Measurements from ENCODE around the gene CKS1B. TPM values are rescaled to one million over a fixed set of nuclear protein-coding genes. Genes with fewer than 3 reads are reported as not detected.

CKS1B gene
- total RNA-seq, 1 experiment from 2014 or later = 258 TPM

DNA sequence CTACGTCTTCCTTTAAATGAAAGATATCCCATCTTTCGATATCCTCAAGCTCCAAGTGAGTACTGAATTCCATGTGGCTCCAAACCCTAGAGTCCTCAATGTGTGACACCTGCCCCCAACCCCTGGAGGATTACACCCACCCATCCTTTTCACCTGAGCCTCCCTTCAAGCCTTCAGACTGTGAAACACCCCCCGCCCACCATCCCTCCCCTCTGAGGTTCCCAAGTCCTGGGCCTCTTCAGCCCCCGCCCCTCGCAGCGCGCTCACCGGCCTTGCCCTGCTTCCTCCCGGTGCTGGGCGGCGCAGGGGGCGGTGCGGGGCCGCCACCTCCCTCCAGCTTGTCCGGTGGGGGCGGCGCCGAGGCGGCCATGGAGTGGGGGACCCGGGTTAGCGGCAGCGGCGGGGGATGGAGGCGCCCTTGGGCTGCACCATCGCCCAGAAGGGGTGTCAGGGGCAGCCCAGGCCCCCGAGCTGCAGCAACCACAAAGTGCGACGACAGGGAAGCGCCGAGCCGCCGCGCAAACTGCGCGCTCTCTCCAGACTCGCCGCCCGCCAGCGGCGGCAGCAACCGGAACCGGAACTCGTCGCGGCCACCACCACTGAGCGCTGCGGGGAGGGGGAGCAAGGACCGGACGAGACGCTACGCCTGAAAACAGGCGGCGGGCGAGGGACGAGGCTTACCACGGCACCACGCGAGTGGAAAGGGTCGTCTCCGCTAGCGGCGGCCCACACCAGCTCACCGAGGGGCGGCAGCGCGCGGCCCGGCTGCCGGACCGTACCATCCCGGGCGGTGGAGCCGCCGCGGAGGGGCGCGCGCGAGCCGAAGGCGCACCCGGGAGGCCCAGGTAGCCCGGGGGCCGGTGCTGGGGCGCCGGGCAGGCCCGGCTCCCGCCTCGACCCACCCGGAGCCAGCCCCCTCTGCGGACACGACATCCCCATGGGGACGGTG lies 13.0 kb upstream of the CKS1B start, which contains the start of gene PYGO2 (continued):
- TF ChIP-seq, protein P1, sequence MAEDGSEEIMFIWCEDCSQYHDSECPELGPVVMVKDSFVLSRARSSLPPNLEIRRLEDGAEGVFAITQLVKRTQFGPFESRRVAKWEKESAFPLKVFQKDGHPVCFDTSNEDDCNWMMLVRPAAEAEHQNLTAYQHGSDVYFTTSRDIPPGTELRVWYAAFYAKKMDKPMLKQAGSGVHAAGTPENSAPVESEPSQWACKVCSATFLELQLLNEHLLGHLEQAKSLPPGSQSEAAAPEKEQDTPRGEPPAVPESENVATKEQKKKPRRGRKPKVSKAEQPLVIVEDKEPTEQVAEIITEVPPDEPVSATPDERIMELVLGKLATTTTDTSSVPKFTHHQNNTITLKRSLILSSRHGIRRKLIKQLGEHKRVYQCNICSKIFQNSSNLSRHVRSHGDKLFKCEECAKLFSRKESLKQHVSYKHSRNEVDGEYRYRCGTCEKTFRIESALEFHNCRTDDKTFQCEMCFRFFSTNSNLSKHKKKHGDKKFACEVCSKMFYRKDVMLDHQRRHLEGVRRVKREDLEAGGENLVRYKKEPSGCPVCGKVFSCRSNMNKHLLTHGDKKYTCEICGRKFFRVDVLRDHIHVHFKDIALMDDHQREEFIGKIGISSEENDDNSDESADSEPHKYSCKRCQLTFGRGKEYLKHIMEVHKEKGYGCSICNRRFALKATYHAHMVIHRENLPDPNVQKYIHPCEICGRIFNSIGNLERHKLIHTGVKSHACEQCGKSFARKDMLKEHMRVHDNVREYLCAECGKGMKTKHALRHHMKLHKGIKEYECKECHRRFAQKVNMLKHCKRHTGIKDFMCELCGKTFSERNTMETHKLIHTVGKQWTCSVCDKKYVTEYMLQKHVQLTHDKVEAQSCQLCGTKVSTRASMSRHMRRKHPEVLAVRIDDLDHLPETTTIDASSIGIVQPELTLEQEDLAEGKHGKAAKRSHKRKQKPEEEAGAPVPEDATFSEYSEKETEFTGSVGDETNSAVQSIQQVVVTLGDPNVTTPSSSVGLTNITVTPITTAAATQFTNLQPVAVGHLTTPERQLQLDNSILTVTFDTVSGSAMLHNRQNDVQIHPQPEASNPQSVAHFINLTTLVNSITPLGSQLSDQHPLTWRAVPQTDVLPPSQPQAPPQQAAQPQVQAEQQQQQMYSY (CRISPR knock-in tag; IDR thresholded peaks at IDR 0.05) = no peak
- TF ChIP-seq RORB (CRISPR knock-in tag; IDR thresholded peaks at IDR 0.05) (no peak), MYBL2 (CRISPR knock-in tag; IDR thresholded peaks at IDR 0.05) (peak; percentile 82; the same call in 1 of the 2 replicates), IRF2 (CRISPR knock-in tag; IDR thresholded peaks at IDR 0.05; ENCODE audit: borderline replicate concordance, low read depth) (no peak), CREB1 (CRISPR knock-in tag; IDR thresholded peaks at IDR 0.05) (no peak; the same call in 1 of the 2 replicates), JAZF1 (CRISPR knock-in tag; IDR thresholded peaks at IDR 0.05) (no peak), GRHL2 (CRISPR knock-in tag; IDR thresholded peaks at IDR 0.05; ENCODE audit: insufficient replicate concordance, severe bottlenecking) (no peak), ZNF232 (CRISPR knock-in tag; IDR thresholded peaks at IDR 0.05) (peak; percentile 89), GTF2I (CRISPR knock-in tag; conservative IDR thresholded peaks at IDR 0.05) (no peak), NFYB (CRISPR knock-in tag; conservative IDR thresholded peaks at IDR 0.05; ENCODE audit: low read depth) (peak; percentile 30; the same call in 1 of the 2 replicates), FOXJ3 (CRISPR knock-in tag; IDR thresholded peaks at IDR 0.05; ENCODE audit: borderline replicate concordance) (no peak), NR2C2 (CRISPR knock-in tag; IDR thresholded peaks at IDR 0.05) (no peak), ZNF396 (CRISPR knock-in tag; IDR thresholded peaks at IDR 0.05; ENCODE audit: borderline replicate concordance) (no peak)
- TF ChIP-seq, protein P2, sequence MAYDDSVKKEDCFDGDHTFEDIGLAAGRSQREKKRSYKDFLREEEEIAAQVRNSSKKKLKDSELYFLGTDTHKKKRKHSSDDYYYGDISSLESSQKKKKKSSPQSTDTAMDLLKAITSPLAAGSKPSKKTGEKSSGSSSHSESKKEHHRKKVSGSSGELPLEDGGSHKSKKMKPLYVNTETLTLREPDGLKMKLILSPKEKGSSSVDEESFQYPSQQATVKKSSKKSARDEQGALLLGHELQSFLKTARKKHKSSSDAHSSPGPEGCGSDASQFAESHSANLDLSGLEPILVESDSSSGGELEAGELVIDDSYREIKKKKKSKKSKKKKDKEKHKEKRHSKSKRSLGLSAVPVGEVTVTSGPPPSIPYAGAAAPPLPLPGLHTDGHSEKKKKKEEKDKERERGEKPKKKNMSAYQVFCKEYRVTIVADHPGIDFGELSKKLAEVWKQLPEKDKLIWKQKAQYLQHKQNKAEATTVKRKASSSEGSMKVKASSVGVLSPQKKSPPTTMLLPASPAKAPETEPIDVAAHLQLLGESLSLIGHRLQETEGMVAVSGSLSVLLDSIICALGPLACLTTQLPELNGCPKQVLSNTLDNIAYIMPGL (CRISPR knock-in tag; IDR thresholded peaks at IDR 0.05) = peak; percentile 92; the same call in 1 of the 2 replicates
- TF ChIP-seq, protein P3, sequence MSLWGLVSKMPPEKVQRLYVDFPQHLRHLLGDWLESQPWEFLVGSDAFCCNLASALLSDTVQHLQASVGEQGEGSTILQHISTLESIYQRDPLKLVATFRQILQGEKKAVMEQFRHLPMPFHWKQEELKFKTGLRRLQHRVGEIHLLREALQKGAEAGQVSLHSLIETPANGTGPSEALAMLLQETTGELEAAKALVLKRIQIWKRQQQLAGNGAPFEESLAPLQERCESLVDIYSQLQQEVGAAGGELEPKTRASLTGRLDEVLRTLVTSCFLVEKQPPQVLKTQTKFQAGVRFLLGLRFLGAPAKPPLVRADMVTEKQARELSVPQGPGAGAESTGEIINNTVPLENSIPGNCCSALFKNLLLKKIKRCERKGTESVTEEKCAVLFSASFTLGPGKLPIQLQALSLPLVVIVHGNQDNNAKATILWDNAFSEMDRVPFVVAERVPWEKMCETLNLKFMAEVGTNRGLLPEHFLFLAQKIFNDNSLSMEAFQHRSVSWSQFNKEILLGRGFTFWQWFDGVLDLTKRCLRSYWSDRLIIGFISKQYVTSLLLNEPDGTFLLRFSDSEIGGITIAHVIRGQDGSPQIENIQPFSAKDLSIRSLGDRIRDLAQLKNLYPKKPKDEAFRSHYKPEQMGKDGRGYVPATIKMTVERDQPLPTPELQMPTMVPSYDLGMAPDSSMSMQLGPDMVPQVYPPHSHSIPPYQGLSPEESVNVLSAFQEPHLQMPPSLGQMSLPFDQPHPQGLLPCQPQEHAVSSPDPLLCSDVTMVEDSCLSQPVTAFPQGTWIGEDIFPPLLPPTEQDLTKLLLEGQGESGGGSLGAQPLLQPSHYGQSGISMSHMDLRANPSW (CRISPR knock-in tag; conservative IDR thresholded peaks at IDR 0.05; ENCODE audit: low read depth) = 0 out of 2 replicates have a peak, but pooled peaks have one; percentile 27
- TF ChIP-seq, protein P4, sequence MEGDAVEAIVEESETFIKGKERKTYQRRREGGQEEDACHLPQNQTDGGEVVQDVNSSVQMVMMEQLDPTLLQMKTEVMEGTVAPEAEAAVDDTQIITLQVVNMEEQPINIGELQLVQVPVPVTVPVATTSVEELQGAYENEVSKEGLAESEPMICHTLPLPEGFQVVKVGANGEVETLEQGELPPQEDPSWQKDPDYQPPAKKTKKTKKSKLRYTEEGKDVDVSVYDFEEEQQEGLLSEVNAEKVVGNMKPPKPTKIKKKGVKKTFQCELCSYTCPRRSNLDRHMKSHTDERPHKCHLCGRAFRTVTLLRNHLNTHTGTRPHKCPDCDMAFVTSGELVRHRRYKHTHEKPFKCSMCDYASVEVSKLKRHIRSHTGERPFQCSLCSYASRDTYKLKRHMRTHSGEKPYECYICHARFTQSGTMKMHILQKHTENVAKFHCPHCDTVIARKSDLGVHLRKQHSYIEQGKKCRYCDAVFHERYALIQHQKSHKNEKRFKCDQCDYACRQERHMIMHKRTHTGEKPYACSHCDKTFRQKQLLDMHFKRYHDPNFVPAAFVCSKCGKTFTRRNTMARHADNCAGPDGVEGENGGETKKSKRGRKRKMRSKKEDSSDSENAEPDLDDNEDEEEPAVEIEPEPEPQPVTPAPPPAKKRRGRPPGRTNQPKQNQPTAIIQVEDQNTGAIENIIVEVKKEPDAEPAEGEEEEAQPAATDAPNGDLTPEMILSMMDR (IDR thresholded peaks at IDR 0.05) = no peak
- TF ChIP-seq, protein P5, sequence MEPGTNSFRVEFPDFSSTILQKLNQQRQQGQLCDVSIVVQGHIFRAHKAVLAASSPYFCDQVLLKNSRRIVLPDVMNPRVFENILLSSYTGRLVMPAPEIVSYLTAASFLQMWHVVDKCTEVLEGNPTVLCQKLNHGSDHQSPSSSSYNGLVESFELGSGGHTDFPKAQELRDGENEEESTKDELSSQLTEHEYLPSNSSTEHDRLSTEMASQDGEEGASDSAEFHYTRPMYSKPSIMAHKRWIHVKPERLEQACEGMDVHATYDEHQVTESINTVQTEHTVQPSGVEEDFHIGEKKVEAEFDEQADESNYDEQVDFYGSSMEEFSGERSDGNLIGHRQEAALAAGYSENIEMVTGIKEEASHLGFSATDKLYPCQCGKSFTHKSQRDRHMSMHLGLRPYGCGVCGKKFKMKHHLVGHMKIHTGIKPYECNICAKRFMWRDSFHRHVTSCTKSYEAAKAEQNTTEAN (CRISPR knock-in tag; IDR thresholded peaks at IDR 0.05) = no peak
- TF ChIP-seq, protein P6, sequence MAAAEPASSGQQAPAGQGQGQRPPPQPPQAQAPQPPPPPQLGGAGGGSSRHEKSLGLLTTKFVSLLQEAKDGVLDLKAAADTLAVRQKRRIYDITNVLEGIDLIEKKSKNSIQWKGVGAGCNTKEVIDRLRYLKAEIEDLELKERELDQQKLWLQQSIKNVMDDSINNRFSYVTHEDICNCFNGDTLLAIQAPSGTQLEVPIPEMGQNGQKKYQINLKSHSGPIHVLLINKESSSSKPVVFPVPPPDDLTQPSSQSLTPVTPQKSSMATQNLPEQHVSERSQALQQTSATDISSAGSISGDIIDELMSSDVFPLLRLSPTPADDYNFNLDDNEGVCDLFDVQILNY (CRISPR knock-in tag; IDR thresholded peaks at IDR 0.05) = no peak; the same call in none of the 2 replicates
- TF ChIP-seq, protein P7, sequence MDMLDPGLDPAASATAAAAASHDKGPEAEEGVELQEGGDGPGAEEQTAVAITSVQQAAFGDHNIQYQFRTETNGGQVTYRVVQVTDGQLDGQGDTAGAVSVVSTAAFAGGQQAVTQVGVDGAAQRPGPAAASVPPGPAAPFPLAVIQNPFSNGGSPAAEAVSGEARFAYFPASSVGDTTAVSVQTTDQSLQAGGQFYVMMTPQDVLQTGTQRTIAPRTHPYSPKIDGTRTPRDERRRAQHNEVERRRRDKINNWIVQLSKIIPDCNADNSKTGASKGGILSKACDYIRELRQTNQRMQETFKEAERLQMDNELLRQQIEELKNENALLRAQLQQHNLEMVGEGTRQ (CRISPR knock-in tag; IDR thresholded peaks at IDR 0.05) = peak; percentile 37
